ENCODE results near the gene HNRNPL. TPM values are rescaled to one million over a fixed set of nuclear protein-coding genes. Genes with fewer than 3 reads are reported as not detected.

HNRNPL gene
- polyA plus RNA-seq, 2 of the 4 experiments (the other 2 are of a cell fraction), result 380 to 487 TPM

DNA sequence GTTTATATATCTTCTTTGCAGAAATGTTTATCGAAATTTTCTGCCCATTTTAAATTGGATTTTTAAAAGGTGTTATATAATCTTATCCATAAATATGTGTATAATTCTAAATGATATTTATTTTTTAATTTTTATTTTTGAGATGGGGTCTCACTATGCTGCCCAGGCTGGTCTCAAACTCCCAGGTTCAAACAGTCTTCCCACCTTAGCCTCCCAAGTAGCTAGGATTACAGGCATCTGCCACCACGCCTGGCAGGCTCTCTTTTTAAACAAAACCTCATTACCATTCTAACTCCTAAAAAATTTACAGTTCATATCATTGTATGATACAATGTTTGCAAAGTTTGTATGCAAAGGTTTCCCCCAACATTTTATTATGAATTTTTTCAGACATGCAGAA is 53.6 kb downstream of the HNRNPL start (continued):
- TF ChIP-seq, protein P1, sequence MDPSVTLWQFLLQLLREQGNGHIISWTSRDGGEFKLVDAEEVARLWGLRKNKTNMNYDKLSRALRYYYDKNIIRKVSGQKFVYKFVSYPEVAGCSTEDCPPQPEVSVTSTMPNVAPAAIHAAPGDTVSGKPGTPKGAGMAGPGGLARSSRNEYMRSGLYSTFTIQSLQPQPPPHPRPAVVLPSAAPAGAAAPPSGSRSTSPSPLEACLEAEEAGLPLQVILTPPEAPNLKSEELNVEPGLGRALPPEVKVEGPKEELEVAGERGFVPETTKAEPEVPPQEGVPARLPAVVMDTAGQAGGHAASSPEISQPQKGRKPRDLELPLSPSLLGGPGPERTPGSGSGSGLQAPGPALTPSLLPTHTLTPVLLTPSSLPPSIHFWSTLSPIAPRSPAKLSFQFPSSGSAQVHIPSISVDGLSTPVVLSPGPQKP (IDR thresholded peaks at IDR 0.05; ENCODE audit: low read depth, low read length), result no peak
- TF ChIP-seq, protein P2, sequence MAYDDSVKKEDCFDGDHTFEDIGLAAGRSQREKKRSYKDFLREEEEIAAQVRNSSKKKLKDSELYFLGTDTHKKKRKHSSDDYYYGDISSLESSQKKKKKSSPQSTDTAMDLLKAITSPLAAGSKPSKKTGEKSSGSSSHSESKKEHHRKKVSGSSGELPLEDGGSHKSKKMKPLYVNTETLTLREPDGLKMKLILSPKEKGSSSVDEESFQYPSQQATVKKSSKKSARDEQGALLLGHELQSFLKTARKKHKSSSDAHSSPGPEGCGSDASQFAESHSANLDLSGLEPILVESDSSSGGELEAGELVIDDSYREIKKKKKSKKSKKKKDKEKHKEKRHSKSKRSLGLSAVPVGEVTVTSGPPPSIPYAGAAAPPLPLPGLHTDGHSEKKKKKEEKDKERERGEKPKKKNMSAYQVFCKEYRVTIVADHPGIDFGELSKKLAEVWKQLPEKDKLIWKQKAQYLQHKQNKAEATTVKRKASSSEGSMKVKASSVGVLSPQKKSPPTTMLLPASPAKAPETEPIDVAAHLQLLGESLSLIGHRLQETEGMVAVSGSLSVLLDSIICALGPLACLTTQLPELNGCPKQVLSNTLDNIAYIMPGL (CRISPR knock-in tag; IDR thresholded peaks at IDR 0.05; ENCODE audit: borderline replicate concordance), result no peak
- no peak for TF ChIP-seq JUNB (IDR thresholded peaks at IDR 0.05)
- no peak for TF ChIP-seq RNF2 (IDR thresholded peaks at IDR 0.05; ENCODE audit: borderline replicate concordance, low read depth)

DNA sequence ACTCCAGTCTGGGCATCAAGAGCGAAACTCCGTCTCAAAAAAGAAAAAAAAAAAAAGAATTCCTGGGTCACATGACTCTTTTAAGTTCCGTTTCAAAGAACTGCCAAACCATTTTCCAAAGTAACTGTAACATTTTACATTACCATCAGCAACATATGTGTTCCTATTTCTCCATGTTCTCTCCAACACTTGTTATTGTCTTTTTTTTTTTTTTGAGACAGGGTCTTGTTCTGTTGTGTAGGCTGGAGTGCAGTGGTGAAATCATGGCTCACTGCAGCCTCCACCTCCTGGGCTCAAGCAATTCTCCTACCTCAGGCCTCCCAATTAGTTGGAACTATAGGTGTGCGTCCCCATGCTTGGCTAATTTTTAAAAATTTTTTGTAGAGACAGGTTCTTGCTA is 54.2 kb downstream of the HNRNPL start:
- FAIRE-seq, result no peak
- 86% methylated on average over 4 of the region's 4 CpGs for WGBS (ENCODE audit: missing lambda C conversion rate)
- DNase-seq (ENCODE audit: low read depth in 1 of 2, low spot score in 1 of 2), result no peak
- Histone ChIP-seq H3K4me1 (peaks cover 20% of the 10 kb centered on the region), H3K9me3 (no peaks in the 10 kb centered on the region; the same call in 2 of the 3 replicates), H3K4me3 (no peak overlapping the region), H3K4me2 (no peak overlapping the region), H3K27ac (no peak overlapping the region)
- ATAC-seq, result no peak
- POLR2A ChIA-PET, result interaction anchor here (0.7 kb wide), 1 partner anchor 149 kb away, joined by 4 read pairs; no protein-coding TSS in a partner anchor
- CTCF ChIA-PET, result interaction anchor here (0.9 to 1.2 kb wide), 2 partner anchors 21 to 134 kb away, joined by 3 to 4 read pairs; no protein-coding TSS in a partner anchor
- no peak for TF ChIP-seq HEYL (CRISPR knock-in tag; IDR thresholded peaks at IDR 0.05)
- TF ChIP-seq ZNF302 (CRISPR knock-in tag; IDR thresholded peaks at IDR 0.05), result no peak
- no peak for TF ChIP-seq RARB (CRISPR knock-in tag; IDR thresholded peaks at IDR 0.05)
- no peak for TF ChIP-seq ZSCAN20 (CRISPR knock-in tag; IDR thresholded peaks at IDR 0.05)
- TF ChIP-seq, protein P2 (CRISPR knock-in tag; IDR thresholded peaks at IDR 0.05; ENCODE audit: borderline replicate concordance), result no peak
- TF ChIP-seq ZC3H11A (IDR thresholded peaks at IDR 0.05), result no peak
- TF ChIP-seq ESRRA (IDR thresholded peaks at IDR 0.05; ENCODE audit: borderline replicate concordance, low read length), result no peak
- no peak for TF ChIP-seq JUN (IDR thresholded peaks at IDR 0.05)
- TF ChIP-seq, protein P3, sequence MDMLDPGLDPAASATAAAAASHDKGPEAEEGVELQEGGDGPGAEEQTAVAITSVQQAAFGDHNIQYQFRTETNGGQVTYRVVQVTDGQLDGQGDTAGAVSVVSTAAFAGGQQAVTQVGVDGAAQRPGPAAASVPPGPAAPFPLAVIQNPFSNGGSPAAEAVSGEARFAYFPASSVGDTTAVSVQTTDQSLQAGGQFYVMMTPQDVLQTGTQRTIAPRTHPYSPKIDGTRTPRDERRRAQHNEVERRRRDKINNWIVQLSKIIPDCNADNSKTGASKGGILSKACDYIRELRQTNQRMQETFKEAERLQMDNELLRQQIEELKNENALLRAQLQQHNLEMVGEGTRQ (IDR thresholded peaks at IDR 0.05), result no peak
- no peak for TF ChIP-seq GATA3 (IDR thresholded peaks at IDR 0.05; ENCODE audit: borderline replicate concordance)
- no peak for TF ChIP-seq TFCP2L1 (CRISPR knock-in tag; IDR thresholded peaks at IDR 0.05)

DNA sequence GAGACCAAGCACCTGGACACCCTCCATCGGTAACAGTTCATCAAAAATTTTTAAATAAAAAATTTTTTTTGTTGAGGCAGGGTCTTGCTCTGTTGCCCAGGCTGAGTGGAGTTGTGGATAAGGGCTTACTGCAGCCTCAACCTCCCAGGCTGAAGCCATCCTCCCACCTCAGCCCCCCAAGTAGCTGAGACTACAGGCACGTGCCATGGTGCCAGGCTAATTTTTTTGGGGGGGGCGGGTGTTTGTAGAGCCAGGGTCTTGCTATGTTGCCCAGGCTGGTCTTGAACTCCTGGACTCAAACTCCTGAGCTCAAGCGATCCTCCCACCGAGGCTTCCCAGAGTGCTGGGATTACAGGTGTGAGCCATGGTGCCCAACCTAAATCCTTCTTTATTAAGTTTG is 56.1 kb downstream of the HNRNPL start:
- WGBS (ENCODE audit: missing lambda C conversion rate), result 88% methylated on average over 5 of the region's 5 CpGs
- no peak for TF ChIP-seq EHF (CRISPR knock-in tag; IDR thresholded peaks at IDR 0.05)
- no peak for TF ChIP-seq SREBF2 (IDR thresholded peaks at IDR 0.05)
- no peak for TF ChIP-seq RNF2 (IDR thresholded peaks at IDR 0.05; ENCODE audit: borderline replicate concordance, low read depth)
- TF ChIP-seq NFE2L2 (conservative IDR thresholded peaks at IDR 0.05; ENCODE audit: low read length), result no peak
- TF ChIP-seq EHMT2 (IDR thresholded peaks at IDR 0.05; ENCODE audit: low read depth), result no peak
- CTCF ChIA-PET, result interaction anchor here (0.5 to 2.3 kb wide), 14 partner anchors 11 to 250 kb away, joined by 3 to 12 read pairs (median 4); partner anchors contain the start of gene LGALS7
- Histone ChIP-seq H3K4me3 (no peak overlapping the region), H3K9me3 (no peaks in the 10 kb centered on the region), H3K27ac (peak overlapping the region in 1 of 2 experiments; percentile 54; a peak in 1 of 6 replicates), H3K4me2 (no peak overlapping the region), H3K4me1 (peaks cover 6% of the 10 kb centered on the region)
- ATAC-seq, result no peak
- no peak for FAIRE-seq
- POLR2A ChIA-PET, result interaction anchor here (0.8 to 1.3 kb wide), 3 partner anchors 19 to 56 kb away, joined by 3 to 4 read pairs (median 4); no protein-coding TSS in a partner anchor
- no peak for DNase-seq (ENCODE audit: low read depth in 1 of 2, low spot score in 1 of 2)

All from A549 (cell line).